ENCODE data around the gene CTNNB1. TPM values are rescaled to one million over a fixed set of nuclear protein-coding genes. Genes with fewer than 3 reads are reported as not detected.

The CTNNB1 gene
- total RNA-seq (2021; fragmentation: NEBNext Ultra II Directional; extraction: Animal tissue kit (Norgen Biotek cat#: 25700)) (325 and 356 TPM in 2 replicates), polyA plus RNA-seq (2011; rRNA removed) (535 and 579 TPM in 2 replicates), polyA minus RNA-seq (2011; rRNA and poly(A)+ RNA removed) (2,973 and 3,699 TPM in 2 replicates)
- 483 TPM for polyA plus RNA-seq (2011; cell fraction: cytosol; rRNA removed)
- 934 TPM for polyA plus RNA-seq (2011; cell fraction: nucleus; rRNA removed)
- 373 to 437 TPM (median 415 TPM) in 4 replicates for polyA plus RNA-seq (2012, experiment 1 of 2)
- 27.8 TPM for polyA plus RNA-seq (2012, experiment 2 of 2)
- 345 TPM for polyA plus RNA-seq (2013, experiment 1 of 2)
- polyA plus RNA-seq (2013, experiment 2 of 2): 328 TPM
- polyA minus RNA-seq (2011; cell fraction: cytosol; rRNA and poly(A)+ RNA removed): 574 TPM
- polyA minus RNA-seq (2011; cell fraction: nucleus; rRNA and poly(A)+ RNA removed): 651 TPM
- long read RNA-seq, experiment 1, transcript CTNNB1-203 (16 exons, 3,472 nt): minor isoform, 7 of 73 reads
- long read RNA-seq, experiment 1, transcript CTNNB1-202 (16 exons, 3,268 nt): major isoform, 11 of 73 reads
- long read RNA-seq, experiment 1, partial matches to known transcripts: 19 of 73 reads
- long read RNA-seq, experiment 1, other reads (novel, unspliced or antisense): 32 of 73 reads
- long read RNA-seq, experiment 2, transcript CTNNB1-203 (16 exons, 3,472 nt): minor isoform, 7 of 84 reads
- long read RNA-seq, experiment 2, transcript CTNNB1-202 (16 exons, 3,268 nt): major isoform, 21 of 84 reads
- long read RNA-seq, experiment 2, transcript CTNNB1-201 (15 exons, 3,947 nt): minor isoform, 5 of 84 reads
- long read RNA-seq, experiment 2, partial matches to known transcripts: 8 of 84 reads
- long read RNA-seq, experiment 2, other reads (novel, unspliced or antisense): 40 of 84 reads

- DNase-seq (ENCODE audit: low read depth in 1 of 2, low spot score in 2 of 2) (peak; percentile 70 to 93), FAIRE-seq (no peak)
- no peaks in the 10 kb centered on the region for H3K79me1 ChIP-seq (ENCODE audit: low read depth, low read length)
- H3K27me3 ChIP-seq (replicated peaks in 1 of 4; ENCODE audit: control insufficient read depth in 3 of 4, extremely low read depth in 1 of 4, insufficient read depth in 3 of 4, low read length in 3 of 4): no peaks in the 10 kb centered on the region
- no peak within 1 kb of the TSS for H2BK120ac ChIP-seq (replicated peaks; ENCODE audit: low read depth, low read length)
- H2BK20ac ChIP-seq (ENCODE audit: low read length): no peak within 1 kb of the TSS
- H2BK12ac ChIP-seq (ENCODE audit: low read depth, low read length): no peak within 1 kb of the TSS
- peaks cover 12% of the 10 kb centered on the region for H3K23me2 ChIP-seq (ENCODE audit: low read depth, low read length)
- peaks cover 22 to 43% of the 10 kb centered on the region in 2 experiments for H3K79me2 ChIP-seq (ENCODE audit: control insufficient read depth in 1 of 2, insufficient read depth in 2 of 2, low read length in 2 of 2)
- peak within 1 kb of the TSS; percentile 83 for H3K14ac ChIP-seq (ENCODE audit: insufficient read length)
- peak within 1 kb of the TSS; percentile 92 for H4K5ac ChIP-seq (ENCODE audit: insufficient read length, low read depth, low read length)
- H3K9me3 ChIP-seq (ENCODE audit: insufficient read depth in 2 of 2, low read depth in 1 of 2, low read length in 1 of 2): no peaks in the 10 kb centered on the region
- POLR2A ChIA-PET (ENCODE audit: partially characterized antibody): interaction anchor here (0.5 to 6.8 kb wide), 68 partner anchors 8 to 947 kb away, joined by 3 to 80 read pairs (median 4); partner anchors contain the start of genes TRAK1 and ZNF621
- peak within 1 kb of the TSS; percentile 87 for H3K56ac ChIP-seq (replicated peaks; ENCODE audit: insufficient read length, low read depth, low read length)
- no peak within 1 kb of the TSS for H3K23ac ChIP-seq (ENCODE audit: insufficient read length)
- peaks cover 7 to 22% of the 10 kb centered on the region in 2 experiments for H4K20me1 ChIP-seq (replicated peaks in 1 of 2; ENCODE audit: control insufficient read depth in 1 of 2, insufficient read depth in 2 of 2, low read length in 2 of 2)
- peak within 1 kb of the TSS; percentile 83 for H3K4ac ChIP-seq (replicated peaks; ENCODE audit: insufficient read length, low read depth, low read length)
- peak within 1 kb of the TSS; percentile 95; the same call in 1 of the 2 replicates for H2AFZ ChIP-seq (ENCODE audit: low read length)
- WGBS, 2 experiments (ENCODE audit: extremely low coverage in 1 of 2, insufficient coverage in 1 of 2, insufficient read length in 1 of 2, insufficient replicate concordance in 2 of 2, low coverage in 1 of 2, low lambda C conversion rate in 2 of 2, missing lambda C conversion rate in 1 of 2): 2% methylated on average over 74 of the region's 112 CpGs; no CpG with 5 or more reads in 1 of the 2 experiments
- no peaks in the 10 kb centered on the region for H3K36me3 ChIP-seq (ENCODE audit: control insufficient read depth in 2 of 4, insufficient read depth in 4 of 4, low read length in 3 of 4)
- H3K9ac ChIP-seq (replicated peaks in 1 of 4; ENCODE audit: extremely low read depth in 1 of 4, low read depth in 3 of 4, low read length in 3 of 4): peak within 1 kb of the TSS; percentile 95 to 100 (median 97)
- peak within 1 kb of the TSS; percentile 99 for H4K8ac ChIP-seq (ENCODE audit: extremely low read depth, insufficient read depth, low read length)
- H3K18ac ChIP-seq (ENCODE audit: extremely low read depth, low read length): peak within 1 kb of the TSS; percentile 97
- CTCF ChIA-PET (ENCODE audit: partially characterized antibody): interaction anchor here (0.7 to 1.4 kb wide), 7 partner anchors 8 to 664 kb away, joined by 3 to 4 read pairs (median 3); no protein-coding TSS in a partner anchor
- H2AK5ac ChIP-seq (ENCODE audit: low read depth, low read length): 0 out of 2 replicates have a peak within 1 kb of the TSS, but pooled peaks have one; percentile 19
- H4K91ac ChIP-seq (replicated peaks; ENCODE audit: insufficient read length, low read length): peak within 1 kb of the TSS; percentile 98
- peak within 1 kb of the TSS; percentile 85 to 92 for H3K4me2 ChIP-seq (ENCODE audit: insufficient read depth in 1 of 2, low read depth in 2 of 2, low read length in 2 of 2)
- peaks cover 0 to 15% (median 1%) of the 10 kb centered on the region in 4 experiments; a peak in 2 of 7 replicates for H3K4me1 ChIP-seq (replicated peaks in 1 of 4; ENCODE audit: control insufficient read depth in 3 of 4, insufficient read depth in 4 of 4, low read length in 3 of 4)
- H3K27ac ChIP-seq (ENCODE audit: low read depth, low read length): peak within 1 kb of the TSS; percentile 97
- H3K4me3 ChIP-seq (ENCODE audit: extremely low read depth in 1 of 4, insufficient read depth in 2 of 4, low read depth in 3 of 4, low read length in 4 of 4): peak within 1 kb of the TSS; percentile 83 to 99 (median 86)
- peak within 1 kb of the TSS; percentile 96 for H2BK5ac ChIP-seq (ENCODE audit: low read depth, low read length)
- peak within 1 kb of the TSS; percentile 73 for H2BK15ac ChIP-seq (ENCODE audit: low read length)
- TF ChIP-seq GTF2F1 (IDR thresholded peaks at IDR 0.05; ENCODE audit: borderline replicate concordance, low read depth, low read length): peak; percentile 71; the same call in 1 of the 2 replicates
- TF ChIP-seq TEAD4 (IDR thresholded peaks at IDR 0.05; ENCODE audit: low read depth, low read length): peak; percentile 73
- TF ChIP-seq ATF3 (IDR thresholded peaks at IDR 0.05; ENCODE audit: insufficient read depth, low read depth, low read length): no peak
- 0 out of 2 replicates have a peak, but pooled peaks have one; percentile 20 for TF ChIP-seq SRF (IDR thresholded peaks at IDR 0.05; ENCODE audit: low read depth, low read length)
- peak; percentile 73 for TF ChIP-seq ASH2L (IDR thresholded peaks at IDR 0.05; ENCODE audit: low read length)
Measured at GRCh38 chr3:41198950-41199865, at the start of gene CTNNB1. Gene CTNNB1 (plus strand): TSS chr3:41199505. CDS start chr3:41224069, 24,564 bp downstream.

All from H1 (cell line).